Activated B cell treated with CpG ODN at 0.5 μM for 24 hours (primary cell): Measurements from ENCODE around the gene FAM193A. TPM values are rescaled to one million over a fixed set of nuclear protein-coding genes. Genes with fewer than 3 reads are reported as not detected.

Experiments
- ATAC-seq: fragments of 200-7000 bp; cut with Tn5 transposase; one replicate; pipeline ENCODE4 v1.10.0; 2021; ENCODE audit warnings: low read depth, mild to moderate bottlenecking, moderate library complexity
- CTCF ChIA-PET: fragments of 350-600 bp; sonication (Branson Sonifier 250); formaldehyde crosslinking; loops from one replicate; lab custom pipeline; 2021; ENCODE audit warnings: antibody characterized with exemption; lab: Charles Lee
- POLR2A ChIA-PET: fragments of 350-600 bp; sonication (Branson Sonifier 250); formaldehyde crosslinking; loops from one replicate; lab custom pipeline; 2021; ENCODE audit warnings: antibody characterized with exemption; lab: Charles Lee
- DNase-seq: peaks from one replicate; pipeline ENCODE4 v3.0.0; 2022
- H3K27ac Mint-ChIP-seq: one replicate; pipeline ENCODE4 v1.8.0; 2020; ENCODE audit warnings: mixed read lengths
- H3K27me3 Mint-ChIP-seq: one replicate; pipeline ENCODE4 v1.8.0; 2021; ENCODE audit warnings: mixed read lengths
- H3K36me3 Mint-ChIP-seq: one replicate; pipeline ENCODE4 v1.8.0; 2021; ENCODE audit warnings: low read depth, mixed read lengths
- H3K4me1 Mint-ChIP-seq: one replicate; pipeline ENCODE4 v1.8.0; 2021; ENCODE audit warnings: mixed read lengths
- H3K4me3 Mint-ChIP-seq: one replicate; pipeline ENCODE4 v1.8.0; 2020; ENCODE audit warnings: mild to moderate bottlenecking, mixed read lengths
- H3K9me3 Mint-ChIP-seq: one replicate; pipeline ENCODE4 v1.8.0; 2020; ENCODE audit warnings: mixed read lengths
- intact Hi-C: fragments of 100-400 bp; cut with micrococcal nuclease; formaldehyde crosslinking; loops from one replicate; pipeline ENCODE4 v1.15.1; 2024
- total RNA-seq: library from RNA; stranded (reverse); gene quantifications from 2 replicates; pipeline ENCODE4 v1.2.3, GENCODE V29; 2022
- TF ChIP-seq, protein P1 (sequence below): fragments of 200-600 bp; IDR thresholded peaks from one replicate; pipeline ENCODE4 v1.8.0; 2022; ENCODE audit warnings: antibody characterized with exemption, mild to moderate bottlenecking

FAM193A gene
- total RNA-seq, 1 donor from 2014 or later, result 42.8 TPM

DNA sequence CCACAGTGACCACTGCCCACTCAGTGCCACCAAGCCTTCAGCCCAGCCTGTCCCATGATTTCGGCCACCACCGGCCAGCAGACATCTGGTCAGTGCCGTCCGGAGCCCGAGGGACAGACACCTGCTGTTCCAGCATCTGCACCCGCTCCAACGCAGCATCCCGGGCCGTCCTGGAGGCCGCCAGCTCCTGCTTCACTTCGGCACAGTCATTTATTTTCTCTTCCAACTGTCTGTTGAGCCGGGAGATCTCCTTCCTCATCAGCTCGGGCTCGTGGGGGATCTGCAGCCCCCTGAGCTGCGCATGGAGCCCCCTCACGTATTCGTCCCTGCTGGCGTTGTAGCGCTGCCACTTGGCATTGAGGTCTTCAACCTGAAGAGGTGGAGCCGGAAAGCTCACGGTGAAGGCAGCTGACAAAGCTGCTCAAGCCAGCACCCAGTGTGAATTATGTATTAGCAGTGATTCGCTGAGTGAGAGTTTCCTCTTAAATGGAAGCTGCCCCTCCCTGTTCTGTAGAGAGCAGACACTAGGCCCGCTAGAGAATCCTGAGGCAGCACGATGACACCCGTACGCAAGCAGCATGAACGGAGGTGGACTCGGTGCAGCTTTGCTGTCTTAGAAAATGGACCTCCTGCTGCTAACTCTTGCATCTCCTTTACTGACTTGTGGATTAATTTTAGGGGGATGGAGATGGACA is 208.3 kb downstream of the FAM193A start:
- intact Hi-C loops, result loop anchor here (5.0 kb wide), 7 partner anchors 32 to 737 kb away; partner anchors contain the start of genes HAUS3, NELFA, POLN and RNF4
- POLR2A ChIA-PET, result interaction anchor here (0.5 to 5.4 kb wide), 6 partner anchors 19 to 108 kb away, joined by 3 to 65 read pairs (median 10); partner anchors contain the start of gene ADD1
- Mint-ChIP-seq H3K36me3 (peaks cover 79% of the 10 kb centered on the region), H3K27me3 (no peaks in the 10 kb centered on the region), H3K27ac (peak overlapping the region; percentile 94), H3K4me3 (no peak overlapping the region), H3K9me3 (no peaks in the 10 kb centered on the region), H3K4me1 (peaks cover 53% of the 10 kb centered on the region)
- DNase-seq (no peak), ATAC-seq (no peak)
- TF ChIP-seq, protein P1, sequence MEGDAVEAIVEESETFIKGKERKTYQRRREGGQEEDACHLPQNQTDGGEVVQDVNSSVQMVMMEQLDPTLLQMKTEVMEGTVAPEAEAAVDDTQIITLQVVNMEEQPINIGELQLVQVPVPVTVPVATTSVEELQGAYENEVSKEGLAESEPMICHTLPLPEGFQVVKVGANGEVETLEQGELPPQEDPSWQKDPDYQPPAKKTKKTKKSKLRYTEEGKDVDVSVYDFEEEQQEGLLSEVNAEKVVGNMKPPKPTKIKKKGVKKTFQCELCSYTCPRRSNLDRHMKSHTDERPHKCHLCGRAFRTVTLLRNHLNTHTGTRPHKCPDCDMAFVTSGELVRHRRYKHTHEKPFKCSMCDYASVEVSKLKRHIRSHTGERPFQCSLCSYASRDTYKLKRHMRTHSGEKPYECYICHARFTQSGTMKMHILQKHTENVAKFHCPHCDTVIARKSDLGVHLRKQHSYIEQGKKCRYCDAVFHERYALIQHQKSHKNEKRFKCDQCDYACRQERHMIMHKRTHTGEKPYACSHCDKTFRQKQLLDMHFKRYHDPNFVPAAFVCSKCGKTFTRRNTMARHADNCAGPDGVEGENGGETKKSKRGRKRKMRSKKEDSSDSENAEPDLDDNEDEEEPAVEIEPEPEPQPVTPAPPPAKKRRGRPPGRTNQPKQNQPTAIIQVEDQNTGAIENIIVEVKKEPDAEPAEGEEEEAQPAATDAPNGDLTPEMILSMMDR, result no peak
- CTCF ChIA-PET, result interaction anchor here (2.0 kb wide), 1 partner anchor 49 kb away, joined by 8 read pairs; no protein-coding TSS in a partner anchor

DNA sequence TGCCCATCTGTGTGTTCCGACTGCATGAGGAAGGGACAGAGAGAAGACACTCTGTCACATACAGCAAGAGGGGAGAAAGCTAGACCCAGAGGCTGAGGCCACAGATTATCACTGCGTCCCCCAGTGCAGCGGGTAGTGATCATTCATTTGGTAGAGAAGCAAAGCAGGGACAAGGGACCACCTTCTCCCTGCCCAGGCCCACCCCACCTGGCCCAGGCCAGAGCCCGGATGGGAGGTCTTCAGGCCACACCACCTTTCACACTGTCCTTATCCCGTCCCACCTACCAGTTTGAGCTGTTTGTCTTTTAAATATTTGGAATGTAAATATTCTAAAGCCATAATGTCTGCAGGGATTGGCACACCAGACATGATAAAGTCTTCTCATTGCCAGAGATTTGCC is 209.1 kb downstream of the FAM193A start:
- Mint-ChIP-seq H3K4me1 (peaks cover 53% of the 10 kb centered on the region), H3K4me3 (peak overlapping the region; percentile 68), H3K36me3 (peaks cover 73% of the 10 kb centered on the region), H3K9me3 (no peaks in the 10 kb centered on the region), H3K27me3 (no peaks in the 10 kb centered on the region), H3K27ac (peak overlapping the region; percentile 94)
- ChIA-PET POLR2A (interaction anchor here (0.5 to 5.4 kb wide), 22 partner anchors 11 to 277 kb away, joined by 3 to 65 read pairs (median 5); partner anchors contain the start of genes ADD1, FAM193A, GRK4 and NOP14), CTCF (interaction anchor here (0.5 to 2.0 kb wide), 6 partner anchors 13 to 526 kb away, joined by 3 to 8 read pairs (median 3); no protein-coding TSS in a partner anchor)
- intact Hi-C loops, result loop anchor here (5.0 kb wide), 7 partner anchors 33 to 738 kb away; partner anchors contain the start of genes HAUS3, NELFA, POLN and RNF4
- ATAC-seq (no peak), DNase-seq (no peak)
- TF ChIP-seq, protein P1, result no peak

DNA sequence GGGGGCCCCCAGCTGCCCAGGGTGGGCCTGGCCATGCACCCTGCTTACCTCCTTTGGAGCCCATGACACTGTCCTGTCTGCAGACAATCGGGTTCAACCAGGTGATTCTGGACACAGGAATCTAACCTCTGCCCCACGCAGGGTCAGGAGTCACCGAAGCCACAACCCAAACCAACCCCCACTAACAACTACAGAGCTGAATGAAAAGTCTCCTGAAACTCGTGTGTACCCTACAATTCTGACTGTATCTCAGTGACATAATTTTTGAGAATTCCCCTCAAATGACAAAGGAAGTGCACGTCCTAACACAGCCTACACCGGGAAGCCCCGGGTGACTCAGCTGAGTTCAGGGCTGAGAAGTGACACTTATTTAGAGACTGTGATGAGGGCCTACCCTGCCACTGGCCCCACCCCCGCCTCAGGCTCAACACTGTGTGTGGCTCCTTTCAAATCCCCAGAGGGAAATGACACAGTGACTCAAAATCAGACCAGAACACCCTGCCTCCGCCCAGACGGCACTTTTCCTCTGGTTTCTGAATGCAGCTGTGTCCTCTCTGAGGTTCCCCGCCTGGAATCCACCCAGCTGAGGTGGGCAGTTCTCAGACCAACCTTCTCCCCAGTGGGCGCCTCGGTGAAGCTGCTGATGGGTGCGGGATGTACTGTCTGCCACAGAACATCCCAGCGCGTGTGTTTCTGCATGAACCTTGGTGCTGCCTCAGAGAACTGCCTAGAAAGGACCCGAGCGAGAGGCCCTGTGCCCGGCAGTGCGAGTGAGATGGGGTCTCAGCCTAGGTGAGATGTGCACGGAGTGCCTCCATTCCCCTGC is 209.7 kb downstream of the FAM193A start:
- peaks cover 55% of the 10 kb centered on the region for H3K4me1 Mint-ChIP-seq
- peak; percentile 95 for ATAC-seq
- DNase-seq, result peak; percentile 81
- intact Hi-C loops, result loop anchor here (1.0 to 5.0 kb wide), 16 partner anchors 10 to 739 kb away; partner anchors contain the start of genes FAM193A, HAUS3, HTT and HTT-AS
- H3K9me3 Mint-ChIP-seq, result no peaks in the 10 kb centered on the region
- H3K27me3 Mint-ChIP-seq, result no peaks in the 10 kb centered on the region
- POLR2A ChIA-PET, result interaction anchor here (0.6 to 5.4 kb wide), 29 partner anchors 10 to 295 kb away, joined by 3 to 65 read pairs (median 4); partner anchors contain the start of genes FAM193A, GRK4, NOP14 and RNF4
- TF ChIP-seq, protein P1, result no peak
- H3K4me3 Mint-ChIP-seq, result peak overlapping the region; percentile 68
- H3K27ac Mint-ChIP-seq, result peak overlapping the region; percentile 94
- CTCF ChIA-PET, result interaction anchor here (0.5 to 2.0 kb wide), 6 partner anchors 13 to 526 kb away, joined by 3 to 8 read pairs (median 3); no protein-coding TSS in a partner anchor
- H3K36me3 Mint-ChIP-seq, result peaks cover 72% of the 10 kb centered on the region

DNA sequence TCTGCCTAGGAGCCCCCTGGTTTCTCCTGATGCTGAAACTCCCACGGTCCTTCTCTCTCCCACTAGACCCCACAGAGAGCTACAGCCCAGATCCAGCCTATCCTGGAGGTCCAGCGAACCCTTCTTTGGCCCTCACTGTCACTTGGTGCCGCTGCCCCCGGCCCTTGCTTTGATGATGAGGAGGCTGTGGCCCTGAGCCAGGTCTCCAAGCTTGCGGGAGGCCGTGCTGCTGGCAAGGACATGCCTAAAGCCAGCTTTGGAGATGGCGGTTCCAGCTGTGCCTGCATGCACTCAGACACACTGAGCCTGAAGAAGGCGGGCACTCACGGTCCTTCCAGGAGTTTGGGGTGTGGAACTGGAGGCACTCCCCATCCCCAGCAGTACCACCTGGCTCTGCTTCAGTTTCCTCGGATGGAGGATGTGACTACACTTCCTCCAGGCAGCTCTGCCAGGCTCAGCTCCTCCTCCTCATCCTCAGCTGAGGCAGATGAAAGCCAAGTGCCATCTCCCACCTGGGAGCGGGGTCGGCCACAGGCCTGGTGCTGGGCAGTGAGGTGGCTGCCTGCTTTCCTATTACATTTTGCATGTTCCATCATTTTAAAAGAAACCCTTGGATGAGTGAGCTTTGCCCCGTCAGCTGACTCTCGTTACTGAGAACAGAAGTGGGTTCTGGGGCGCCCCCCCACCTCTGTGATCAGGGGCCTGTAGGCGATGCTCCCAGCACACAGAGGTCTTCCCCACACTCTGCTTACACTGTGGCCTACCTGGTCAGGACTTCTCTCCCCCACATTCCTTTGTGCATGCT is 210.6 kb downstream of the FAM193A start:
- peak overlapping the region; percentile 94 for H3K27ac Mint-ChIP-seq
- ChIA-PET POLR2A (interaction anchor here (0.6 to 5.4 kb wide), 24 partner anchors 10 to 294 kb away, joined by 3 to 65 read pairs (median 5); partner anchors contain the start of genes FAM193A, GRK4, NOP14 and RNF4), CTCF (interaction anchor here (1.2 to 2.0 kb wide), 4 partner anchors 17 to 527 kb away, joined by 3 to 8 read pairs (median 3); no protein-coding TSS in a partner anchor)
- DNase-seq (no peak), ATAC-seq (no peak)
- H3K9me3 Mint-ChIP-seq, result no peaks in the 10 kb centered on the region
- H3K36me3 Mint-ChIP-seq, result peaks cover 68% of the 10 kb centered on the region
- intact Hi-C loops, result loop anchor here (1.0 to 5.0 kb wide), 16 partner anchors 9 to 740 kb away; partner anchors contain the start of genes FAM193A, HAUS3, HTT and HTT-AS
- no peaks in the 10 kb centered on the region for H3K27me3 Mint-ChIP-seq
- peak overlapping the region; percentile 68 for H3K4me3 Mint-ChIP-seq
- peaks cover 60% of the 10 kb centered on the region for H3K4me1 Mint-ChIP-seq
- TF ChIP-seq, protein P1, result no peak
